Nucleus accumbens (tissue), 56 donors: Measurements from ENCODE around the gene OSTC.

ENCODE experiments used
- DNase-seq, 56 donors: peaks; one replicate each; lab custom pipeline; 2025; lab: John Stamatoyannopoulos, UW

OSTC gene

DNA sequence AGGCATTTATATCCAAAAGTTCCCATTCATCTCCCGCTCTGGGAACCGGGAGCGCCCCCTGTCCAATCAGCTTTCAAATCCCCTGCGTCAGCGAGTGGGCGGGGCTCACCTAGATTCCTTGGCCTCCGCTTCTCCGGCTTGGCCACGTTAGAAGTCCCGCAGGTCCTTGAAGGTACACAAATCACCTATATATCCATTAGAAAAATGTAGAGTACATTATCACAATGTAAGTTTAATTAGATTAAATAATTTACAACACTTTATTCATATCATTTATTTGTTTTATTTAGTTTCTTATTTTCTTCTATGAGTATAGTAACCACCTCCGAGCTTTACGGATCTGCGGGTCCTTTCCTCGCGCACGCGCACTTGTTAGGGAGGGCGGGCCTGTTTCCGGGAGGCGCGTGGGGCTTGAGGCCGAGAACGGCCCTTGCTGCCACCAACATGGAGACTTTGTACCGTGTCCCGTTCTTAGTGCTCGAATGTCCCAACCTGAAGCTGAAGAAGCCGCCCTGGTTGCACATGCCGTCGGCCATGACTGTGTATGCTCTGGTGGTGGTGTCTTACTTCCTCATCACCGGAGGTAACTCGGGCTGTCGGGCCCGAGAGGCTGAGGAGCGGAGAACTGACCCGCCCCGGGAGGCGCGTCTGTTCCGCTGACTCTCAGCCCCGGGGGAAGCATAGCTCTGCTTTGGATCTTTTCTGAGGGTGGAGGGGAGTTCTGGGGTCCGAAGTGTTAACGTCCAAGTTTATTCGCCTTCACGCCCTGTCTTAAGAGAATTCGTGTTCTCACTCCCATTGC, at the start of gene OSTC:
TSS of gene OSTC (plus strand) at position 388 of the 802 bp plus-strand sequence. CDS start at position 445, 57 bp downstream.
- peak; percentile 65 to 98 (median 87) for DNase-seq

DNA sequence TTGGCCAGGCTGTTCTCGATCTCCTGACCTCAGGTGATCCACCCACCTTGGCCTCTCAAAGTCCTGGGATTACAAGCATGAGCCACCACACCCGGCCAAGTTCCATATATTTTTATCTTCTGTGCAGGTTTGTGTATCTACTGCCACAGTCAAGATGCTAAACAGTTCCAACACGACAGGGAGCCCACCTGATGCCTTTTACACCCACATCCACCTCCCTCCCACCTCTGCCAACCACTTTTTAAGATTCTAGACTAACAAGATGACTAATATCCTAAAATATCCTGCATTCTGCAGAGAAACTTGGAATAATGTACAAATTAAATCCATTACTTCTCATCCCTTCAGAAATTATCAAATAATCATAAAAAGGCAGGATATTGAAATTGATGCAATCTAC, 49.3 kb upstream of the OSTC start:
- DNase-seq = peak in 25 of 56 donors; percentile 1 to 61 (median 11)

DNA sequence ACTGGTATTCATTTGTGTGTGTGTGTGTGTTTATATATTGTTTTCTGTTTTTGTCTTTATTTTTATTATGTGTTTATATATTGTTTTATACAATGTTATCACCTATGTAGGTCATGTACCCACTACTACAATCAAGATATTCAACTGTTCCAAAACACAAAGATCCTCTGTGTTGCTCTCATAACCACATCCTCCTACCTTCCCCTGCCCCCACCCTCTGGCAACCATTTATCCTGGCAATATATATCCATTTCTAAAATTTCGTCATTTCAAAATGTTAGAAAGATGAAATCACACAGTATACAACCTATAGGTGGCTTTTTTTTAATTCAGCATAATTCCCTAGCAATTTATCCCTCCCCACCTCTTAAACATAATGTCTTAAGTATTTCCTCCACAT, 48.9 kb upstream of the OSTC start:
- no peak for DNase-seq

DNA sequence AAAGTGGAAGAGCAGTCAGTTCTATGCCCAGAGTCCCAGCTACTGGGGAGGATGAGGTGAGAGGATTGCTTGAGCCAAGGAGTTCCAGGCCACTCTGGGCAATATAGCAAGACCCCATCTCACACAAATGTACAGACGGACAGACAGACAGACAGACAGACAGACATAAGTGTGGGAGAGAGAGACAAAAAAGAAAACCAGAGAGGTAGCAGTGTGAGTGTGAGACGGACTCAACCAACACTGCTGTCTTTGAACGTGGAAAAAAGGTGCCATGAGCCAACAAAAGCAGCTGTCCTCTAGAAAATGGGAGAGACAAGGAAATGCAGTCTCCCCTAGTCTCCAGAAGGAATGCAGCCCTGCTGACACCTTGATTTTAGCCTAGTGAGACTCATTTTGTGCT, 48.2 kb upstream of the OSTC start:
- DNase-seq = no peak

DNA sequence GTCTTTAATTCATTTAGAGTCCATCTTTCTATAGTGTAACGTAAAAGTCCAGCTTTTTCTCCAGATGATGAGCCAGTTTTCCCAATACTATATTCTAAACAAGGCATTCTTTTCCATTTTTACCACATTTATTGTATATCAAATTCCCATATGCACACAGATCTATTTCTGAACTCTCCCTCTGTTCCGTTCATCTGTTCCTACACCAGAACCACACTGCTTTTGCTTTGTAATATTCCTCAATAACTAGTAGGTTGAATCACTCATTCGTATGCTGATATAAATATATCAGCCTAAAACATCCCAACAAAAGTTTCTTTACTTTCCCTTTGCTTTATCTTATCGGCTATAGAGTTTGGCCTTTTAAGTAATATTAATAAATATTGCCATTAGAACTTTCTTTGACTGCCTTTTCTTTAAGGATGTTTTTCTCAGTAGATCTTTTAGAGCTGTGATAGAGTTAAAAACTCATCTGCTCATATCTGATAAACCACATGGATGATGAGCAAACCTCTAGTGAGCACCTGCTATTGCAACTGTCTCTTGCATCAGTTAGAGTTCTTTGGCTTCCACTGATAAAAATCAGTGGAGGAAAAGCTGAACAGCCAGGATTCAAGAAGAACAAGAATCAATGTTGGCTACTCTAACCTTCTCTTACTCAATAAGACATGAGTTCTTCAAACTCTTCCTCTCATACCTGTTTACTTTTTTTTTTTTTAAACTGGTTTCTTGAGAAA, 43.2 kb upstream of the OSTC start:
- no peak for DNase-seq

DNA sequence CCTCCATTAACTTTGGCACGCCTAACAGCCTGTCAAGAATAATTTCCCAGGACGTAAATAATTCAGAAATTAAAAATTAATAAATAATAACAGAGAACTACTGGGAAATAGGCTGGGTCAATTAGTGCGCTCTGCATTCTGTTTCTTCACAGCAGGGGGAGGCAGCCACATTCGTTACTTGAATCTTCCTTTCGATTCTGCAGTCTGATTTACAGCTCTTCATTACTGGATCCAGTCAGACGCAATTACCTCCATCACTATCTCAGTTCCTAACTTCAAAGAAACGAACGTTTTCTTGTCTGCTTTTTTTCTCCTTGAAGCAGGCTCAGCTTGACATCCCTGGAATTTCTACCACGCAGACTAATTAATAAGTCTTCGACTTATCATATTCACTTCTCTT, 39.0 kb upstream of the OSTC start:
- peak in 12 of 56 donors; percentile 1 to 35 (median 6) for DNase-seq

DNA sequence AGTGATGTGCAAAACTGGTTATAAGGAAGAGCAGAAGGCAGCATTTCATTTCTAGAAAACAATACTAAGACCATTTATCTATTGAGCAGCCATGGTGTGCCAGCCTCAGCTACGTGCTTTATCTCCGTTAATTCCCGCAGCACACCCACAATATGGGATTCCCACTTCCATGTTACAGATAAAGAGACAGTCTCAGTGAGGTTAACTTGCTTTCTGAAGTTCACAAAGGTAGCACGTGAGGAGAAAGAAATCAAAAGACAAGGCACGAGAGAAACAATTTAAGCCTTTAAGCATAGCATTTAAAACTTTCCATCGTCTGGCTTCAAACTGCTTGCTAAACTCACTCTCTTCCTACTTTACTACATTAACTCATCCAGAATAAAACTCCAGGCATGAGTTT, 38.0 kb upstream of the OSTC start:
- no peak for DNase-seq

DNA sequence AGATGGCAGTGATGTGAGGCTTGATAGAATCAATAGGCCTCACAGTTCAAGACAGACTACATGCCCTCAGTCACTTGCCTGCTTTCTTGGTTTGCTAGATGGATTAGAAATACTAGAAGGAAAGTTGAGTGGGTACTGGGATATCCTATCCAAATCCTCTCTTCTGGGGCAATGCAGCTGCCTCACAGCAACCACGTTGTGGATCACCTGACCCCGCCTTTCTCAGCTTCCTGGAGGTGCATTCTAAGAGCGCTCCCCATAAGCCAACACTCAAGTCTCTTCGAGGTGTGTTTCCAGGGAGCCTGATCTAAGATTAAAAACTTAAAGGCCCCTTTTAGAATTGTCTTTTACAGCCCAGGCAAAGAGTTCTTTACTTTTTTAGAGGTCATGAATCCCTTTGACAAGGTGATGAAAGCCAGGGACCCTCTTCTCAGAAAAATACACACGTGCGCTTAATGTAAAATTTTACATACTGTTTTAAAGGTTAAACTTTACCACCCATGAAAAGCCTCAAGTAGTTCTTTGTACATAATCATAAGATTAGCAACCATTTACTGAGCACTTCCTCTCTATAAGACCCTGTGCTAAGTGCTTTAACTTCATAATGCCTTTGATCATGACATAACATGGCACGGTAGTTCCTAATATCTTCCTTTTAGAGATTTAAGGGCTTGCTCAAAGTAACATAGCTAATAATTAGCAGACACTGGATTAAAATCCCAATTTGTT, 30.9 kb upstream of the OSTC start:
- no peak for DNase-seq

DNA sequence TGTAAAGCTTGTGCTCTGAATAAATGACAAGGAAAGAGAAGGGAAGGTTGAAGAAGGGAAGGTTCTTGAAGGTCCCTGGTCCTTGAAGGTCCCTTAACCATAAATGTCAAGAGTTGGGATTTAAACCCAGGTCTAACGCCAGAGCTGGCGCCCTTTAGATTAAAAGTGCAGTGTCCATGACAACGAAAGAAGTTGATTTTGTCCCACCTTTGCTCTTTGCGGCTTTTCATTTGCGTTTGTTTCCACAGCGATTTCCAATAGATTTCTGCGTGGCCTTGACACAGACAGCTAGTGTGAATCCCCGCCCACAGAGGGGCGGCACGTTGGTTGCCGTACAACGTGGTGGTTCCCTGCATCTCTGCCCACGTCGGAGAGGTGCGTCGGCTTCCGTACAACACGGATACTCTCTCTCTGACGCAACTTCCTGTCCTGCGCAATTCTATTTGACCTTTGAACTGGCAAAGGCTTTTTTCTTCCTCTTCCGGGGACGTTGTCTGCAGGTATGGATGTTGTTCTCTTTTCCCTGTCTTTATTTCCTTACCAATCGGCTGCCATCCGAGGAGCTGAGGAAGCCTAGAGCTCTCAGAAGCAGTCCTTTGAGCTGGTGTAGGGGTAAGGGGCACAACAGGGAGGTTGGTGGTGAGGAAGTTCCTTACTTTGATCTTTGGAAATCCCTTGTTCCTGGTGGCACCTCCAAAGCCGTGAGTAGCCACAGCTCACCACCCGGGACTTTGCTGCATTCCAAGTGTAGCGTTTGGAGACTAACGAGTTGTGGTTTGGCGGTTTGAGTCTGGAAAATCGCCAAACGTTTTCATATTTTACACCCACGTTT, 30.1 kb upstream of the OSTC start, which contains the start of gene RPL34:
TSS of gene RPL34 (plus strand) at position 476 of the 832 bp plus-strand sequence. CDS start 1,384 bp downstream, outside the sequence.
- DNase-seq = peak; percentile 81 to 99 (median 96)

DNA sequence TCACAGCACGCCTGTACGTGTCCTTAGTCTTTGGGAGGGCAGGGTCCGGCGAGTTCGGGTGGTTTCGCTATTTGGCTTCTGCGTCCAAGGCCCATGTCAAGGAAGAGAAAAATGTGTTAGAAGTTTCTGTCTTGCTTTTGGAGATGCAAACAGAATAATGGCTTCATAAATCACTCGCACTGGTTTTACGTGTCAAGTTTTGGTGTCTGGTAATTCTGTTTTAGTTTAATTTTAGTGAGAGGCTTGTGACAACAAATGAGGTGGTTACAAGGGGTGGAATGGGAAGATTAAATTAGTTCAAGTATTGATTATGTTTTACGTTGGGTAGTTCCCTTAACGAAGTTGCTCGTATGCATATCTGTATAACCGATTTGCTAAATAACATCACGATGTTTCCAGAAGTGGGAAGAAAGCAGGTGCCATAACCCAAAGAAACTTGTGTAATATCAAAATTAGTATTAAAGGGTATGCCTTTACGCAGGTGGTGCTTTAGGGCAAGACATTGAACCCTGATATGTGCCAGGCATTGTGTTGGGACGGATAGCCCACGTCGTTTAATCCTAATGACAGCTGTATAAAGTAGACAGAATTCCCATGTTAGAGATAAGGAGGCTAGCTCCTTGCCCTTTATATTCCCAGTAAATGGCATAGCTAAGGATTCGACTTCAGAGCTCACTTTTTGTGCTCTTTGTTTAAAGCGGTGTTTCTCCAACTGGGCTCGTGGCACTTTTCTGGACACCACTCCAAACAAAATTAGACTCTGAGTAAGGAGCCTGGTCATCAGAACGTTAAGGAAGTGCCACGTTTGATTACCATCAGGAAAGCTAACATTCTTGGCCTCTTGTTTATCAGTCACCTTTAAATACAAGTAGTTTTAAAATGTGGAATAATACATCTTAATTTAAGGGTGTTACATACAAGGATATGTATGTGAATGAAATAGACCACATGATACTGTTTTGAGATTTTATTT, 29.2 kb upstream of the OSTC start:
- no peak for DNase-seq

DNA sequence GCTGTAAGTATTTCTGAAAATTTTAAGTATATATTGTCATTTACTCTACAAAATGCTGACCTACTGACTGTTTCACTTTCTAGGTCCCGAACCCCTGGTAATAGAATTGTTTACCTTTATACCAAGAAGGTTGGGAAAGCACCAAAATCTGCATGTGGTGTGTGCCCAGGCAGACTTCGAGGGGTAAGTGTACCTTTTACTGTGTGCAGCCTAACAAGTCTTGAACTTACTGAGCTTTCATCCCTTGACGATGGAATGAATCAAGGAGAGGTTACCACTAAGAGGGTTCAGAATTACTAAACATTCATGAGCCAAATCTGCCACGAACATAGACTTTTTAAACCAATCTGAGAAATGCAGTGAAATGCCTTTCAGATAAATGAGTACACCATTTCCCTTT, 28.4 kb upstream of the OSTC start:
- no peak for DNase-seq

DNA sequence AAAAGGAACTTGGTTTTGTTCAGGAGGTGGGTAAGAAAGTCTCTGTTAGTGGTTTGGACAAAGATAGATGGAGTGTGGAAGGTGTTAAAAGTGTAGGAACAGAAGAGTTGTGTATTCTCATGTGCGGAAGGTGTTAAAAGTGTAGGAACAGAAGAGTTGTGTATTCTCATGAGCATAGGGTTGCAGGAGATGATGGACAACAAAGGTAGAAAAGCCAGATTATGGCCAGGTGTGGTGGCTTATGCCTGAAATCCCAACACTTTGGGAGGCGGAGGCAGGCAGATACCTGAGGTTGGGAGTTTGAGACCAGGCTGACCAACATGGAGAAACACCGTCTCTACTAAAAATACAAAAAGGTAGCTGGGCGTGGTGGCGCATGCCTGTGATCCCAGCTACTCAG, 27.6 kb upstream of the OSTC start:
- no peak for DNase-seq

DNA sequence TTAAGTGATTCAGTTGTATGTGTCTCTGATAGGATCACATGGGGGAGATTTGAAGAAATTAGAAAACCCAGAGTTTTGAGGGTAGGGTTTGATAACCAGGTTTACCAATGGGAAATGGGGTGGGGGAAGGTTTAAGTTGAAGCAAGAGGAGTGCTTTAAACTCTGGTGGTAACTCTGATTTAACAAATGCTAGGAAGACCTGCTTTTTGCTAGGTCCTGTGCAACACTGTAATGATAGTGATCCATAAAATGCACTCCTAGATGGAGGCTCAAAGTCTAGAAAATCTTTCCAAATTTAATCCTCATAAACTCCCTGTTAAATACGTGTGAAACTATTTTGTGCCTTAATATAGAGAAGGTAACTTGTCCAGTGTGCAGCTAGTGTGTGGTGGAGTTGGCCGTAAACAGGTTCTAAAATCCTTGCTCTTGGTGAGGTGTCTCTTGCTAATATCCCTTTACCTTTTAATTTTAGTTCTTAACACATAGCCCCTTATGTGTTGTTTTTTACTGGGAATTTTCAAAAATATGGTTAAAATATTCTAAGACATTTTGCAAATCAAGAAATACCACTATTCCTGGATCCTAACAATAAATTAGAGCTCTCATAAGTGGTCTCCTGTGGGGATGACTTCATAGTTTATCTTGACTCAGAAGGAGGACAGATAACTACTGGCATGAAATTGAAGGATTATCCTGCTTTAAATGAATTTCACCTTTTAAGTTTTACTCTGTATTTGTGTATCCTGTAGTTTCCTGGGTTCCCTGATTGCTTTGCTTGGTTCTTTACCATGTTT, 25.9 kb upstream of the OSTC start:
- DNase-seq = no peak

DNA sequence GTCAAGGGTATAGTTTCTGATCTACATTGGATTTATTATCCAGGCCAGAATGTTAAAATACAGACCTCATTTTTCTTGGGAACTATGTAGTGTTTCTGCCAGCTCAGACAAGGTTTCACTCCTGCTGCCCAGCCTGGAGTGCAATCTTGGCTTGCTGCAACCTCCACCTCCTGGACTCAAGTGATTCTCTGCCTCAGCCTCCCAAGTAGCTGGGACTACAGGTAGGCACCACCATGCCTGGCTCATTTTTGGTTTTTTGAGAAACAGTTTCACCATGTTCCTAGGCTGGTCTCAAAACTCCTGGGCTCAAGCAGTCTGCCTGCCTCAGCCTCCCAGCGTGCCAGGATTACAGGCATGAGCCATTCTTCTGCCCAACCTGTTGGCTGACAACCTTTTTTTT, 24.3 kb upstream of the OSTC start:
- no peak for DNase-seq

DNA sequence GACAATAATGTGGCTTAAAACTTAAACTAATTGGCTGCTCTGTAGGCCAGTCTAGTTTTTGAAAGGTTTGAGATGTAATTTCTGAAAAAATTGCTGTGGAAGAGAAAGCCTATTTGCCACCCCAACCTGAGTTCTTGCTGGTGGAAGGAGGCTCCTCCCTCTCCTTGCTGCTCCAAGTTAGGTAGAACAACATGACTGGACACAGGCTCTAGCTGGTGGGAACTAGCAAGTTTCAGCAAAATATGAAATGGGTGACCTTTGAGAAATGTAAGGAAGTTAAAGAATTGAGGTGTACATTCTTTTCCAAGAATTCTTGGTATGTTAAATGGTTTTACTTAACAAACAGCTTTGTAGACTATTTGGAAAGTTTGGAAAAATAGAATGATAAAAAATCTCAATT, 22.0 kb upstream of the OSTC start:
- no peak for DNase-seq

DNA sequence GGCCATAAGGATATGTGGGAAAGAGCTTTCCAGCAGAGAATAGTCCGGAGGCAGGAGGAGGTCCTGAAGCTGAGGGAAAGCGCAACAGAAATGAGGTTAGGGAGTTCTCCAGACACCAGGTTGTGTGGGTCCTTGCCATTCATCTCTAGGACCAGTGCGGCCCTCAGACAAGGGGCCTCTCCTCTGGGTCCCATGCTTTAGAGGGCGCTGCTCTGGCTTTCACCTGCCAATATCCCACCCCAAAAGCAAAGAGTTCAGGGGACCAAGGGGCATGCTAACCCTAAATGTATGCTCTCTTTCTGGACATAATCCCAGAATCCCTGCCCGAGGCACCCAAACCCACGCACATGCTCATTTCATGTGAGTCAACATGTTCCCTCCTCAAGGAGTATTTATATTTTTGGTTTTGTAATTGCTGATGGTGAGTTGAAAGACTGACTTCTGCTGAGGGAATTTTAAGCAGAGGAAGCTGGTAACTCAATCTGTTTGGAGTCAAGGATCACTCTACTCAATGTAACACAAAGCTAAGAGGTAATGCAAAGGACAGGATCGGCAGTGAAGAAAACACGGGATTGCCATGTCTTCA, 15.2 kb upstream of the OSTC start:
- no peak for DNase-seq

DNA sequence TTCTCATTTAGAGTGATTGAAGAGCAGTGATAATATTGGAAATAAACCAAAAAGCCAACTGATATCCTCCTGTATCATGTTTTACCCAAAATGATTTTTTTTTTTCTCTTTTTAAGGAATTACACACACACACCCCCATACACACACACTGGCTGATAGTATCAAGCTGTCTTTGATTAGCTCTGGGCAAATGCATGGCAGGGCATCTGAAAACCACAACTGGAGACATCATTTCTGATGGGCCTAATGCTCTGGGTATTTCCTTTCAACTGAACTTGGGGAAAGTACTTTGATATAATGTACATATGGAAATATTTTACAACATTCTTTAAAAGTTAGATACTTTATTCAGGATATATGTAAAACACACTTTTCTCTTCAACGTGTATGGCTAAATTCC, 14.2 kb upstream of the OSTC start:
- no peak for DNase-seq

DNA sequence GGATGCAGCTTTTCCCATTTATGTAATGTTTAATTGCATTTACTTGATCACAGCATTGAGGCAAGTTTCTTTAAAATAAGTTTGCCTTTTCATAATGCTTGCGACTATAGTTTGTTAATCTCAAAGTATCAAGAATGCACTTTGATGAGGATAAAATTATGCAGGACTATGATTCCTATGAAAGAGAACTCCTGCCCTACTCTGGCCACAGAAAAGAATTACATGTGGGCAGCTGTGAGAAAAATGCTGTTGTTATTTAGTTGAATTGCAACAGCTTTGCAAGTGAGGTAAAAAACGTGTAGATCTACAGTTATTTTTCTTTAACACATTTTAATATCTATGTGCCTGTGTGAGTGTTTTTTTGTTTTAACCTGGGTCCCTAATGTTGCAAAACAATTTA, 12.5 kb upstream of the OSTC start:
- DNase-seq = no peak
